Activated naive CD4-positive, alpha-beta T cell treated with anti-CD3 and anti-CD28 coated beads for 36 hours (primary cell): ENCODE results near the gene PRDM15. TPM values are rescaled to one million over a fixed set of nuclear protein-coding genes. Genes with fewer than 3 reads are reported as not detected.

Experiments used
- CTCF ChIA-PET: fragments of 350-600 bp; sonication (Branson Sonifier 250); formaldehyde crosslinking; loops from one replicate; lab custom pipeline; 2021; ENCODE audit warnings: antibody characterized with exemption; lab: Charles Lee
- DNase-seq: peaks from one replicate; pipeline ENCODE4 v3.0.0-alpha.2; 2020
- H3K27ac Mint-ChIP-seq: one replicate; pipeline ENCODE4 v1.8.0; 2021; ENCODE audit warnings: mild to moderate bottlenecking, mixed read lengths
- H3K27me3 Mint-ChIP-seq: one replicate; pipeline ENCODE4 v1.8.0; 2021; ENCODE audit warnings: low read depth, mixed read lengths
- H3K36me3 Mint-ChIP-seq: one replicate; pipeline ENCODE4 v1.8.0; 2021; ENCODE audit warnings: low read depth, mixed read lengths
- H3K4me1 Mint-ChIP-seq: one replicate; pipeline ENCODE4 v1.8.0; 2021; ENCODE audit warnings: low read depth, mixed read lengths
- H3K4me3 Mint-ChIP-seq: one replicate; pipeline ENCODE4 v1.8.0; 2021; ENCODE audit warnings: mild to moderate bottlenecking, moderate library complexity, mixed read lengths
- H3K9me3 Mint-ChIP-seq: one replicate; pipeline ENCODE4 v1.8.0; 2021; ENCODE audit warnings: mixed read lengths
- intact Hi-C: fragments of 100-400 bp; cut with micrococcal nuclease; formaldehyde crosslinking; loops from one replicate; pipeline ENCODE4 v1.15.1; 2023
- total RNA-seq, 2 experiments: library from RNA; stranded (reverse); gene quantifications; one replicate each; pipeline ENCODE4 v1.2.3, GENCODE V29; 2021

Gene PRDM15
- total RNA-seq, 2 experiments from 2014 or later, result 9.6 to 9.8 TPM

GRCh38 chr21:41755258-41755933 lies 123.7 kb downstream of the PRDM15 start:
- intact Hi-C loops, result no loop called here
- Mint-ChIP-seq H3K4me1 (no peaks in the 10 kb centered on the region), H3K9me3 (no peaks in the 10 kb centered on the region), H3K27me3 (peaks cover 13% of the 10 kb centered on the region), H3K4me3 (no peak overlapping the region), H3K36me3 (no peaks in the 10 kb centered on the region), H3K27ac (no peak overlapping the region)
- CTCF ChIA-PET, result no interaction called here
- no peak for DNase-seq

- no peaks in the 10 kb centered on the region for H3K36me3 Mint-ChIP-seq
These were observed 124.7 kb downstream of the PRDM15 start for GRCh38 chr21:41754479-41754891.

GRCh38 chr21:41753006-41753898 lies 125.9 kb downstream of the PRDM15 start:
- Mint-ChIP-seq H3K36me3 (no peaks in the 10 kb centered on the region), H3K27ac (no peak overlapping the region), H3K4me3 (no peak overlapping the region), H3K27me3 (no peaks in the 10 kb centered on the region), H3K9me3 (no peaks in the 10 kb centered on the region), H3K4me1 (no peaks in the 10 kb centered on the region)
- intact Hi-C loops, result no loop called here
- CTCF ChIA-PET, result no interaction called here
- DNase-seq, result no peak

More at GRCh38 chr21:41754479-41754891, 124.7 kb downstream of the PRDM15 start:
- H3K27ac Mint-ChIP-seq, result no peak overlapping the region
- intact Hi-C loops, result no loop called here
- CTCF ChIA-PET, result interaction anchor here (0.6 kb wide), 1 partner anchor 472 kb away, joined by 3 read pairs; no protein-coding TSS in a partner anchor
- DNase-seq, result no peak
- no peaks in the 10 kb centered on the region for H3K9me3 Mint-ChIP-seq
- no peaks in the 10 kb centered on the region for H3K4me1 Mint-ChIP-seq
- H3K27me3 Mint-ChIP-seq, result peaks cover 4% of the 10 kb centered on the region
- H3K4me3 Mint-ChIP-seq, result no peak overlapping the region

DNA sequence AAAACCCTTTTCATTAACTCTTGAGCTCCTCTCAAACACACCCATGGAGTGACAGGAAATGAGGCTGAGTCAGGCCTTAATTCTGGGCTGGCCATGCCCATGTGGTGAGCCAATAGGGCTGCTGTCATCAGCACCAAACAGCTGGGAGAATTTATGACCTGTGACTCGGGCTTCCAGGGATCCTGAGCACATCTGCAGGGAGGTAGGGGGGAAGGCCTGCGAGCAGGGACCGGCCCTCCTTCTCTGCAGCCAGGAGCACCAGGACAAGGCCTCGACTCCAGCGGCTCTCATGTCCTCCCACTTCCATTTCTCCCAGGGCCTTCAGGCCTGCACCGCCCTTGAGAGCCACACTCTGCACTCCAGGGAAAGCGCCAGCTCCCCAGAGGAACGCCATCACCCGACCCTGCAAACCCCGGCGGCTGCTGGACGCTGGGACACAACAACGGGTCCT lies 126.9 kb downstream of the PRDM15 start:
- Mint-ChIP-seq H3K27ac (no peak overlapping the region), H3K27me3 (no peaks in the 10 kb centered on the region), H3K4me1 (no peaks in the 10 kb centered on the region), H3K9me3 (no peaks in the 10 kb centered on the region), H3K36me3 (no peaks in the 10 kb centered on the region), H3K4me3 (no peak overlapping the region)
- CTCF ChIA-PET, result interaction anchor here (0.8 kb wide), 1 partner anchor 28 kb away, joined by 3 read pairs; no protein-coding TSS in a partner anchor
- no peak for DNase-seq
- intact Hi-C loops, result no loop called here

DNA sequence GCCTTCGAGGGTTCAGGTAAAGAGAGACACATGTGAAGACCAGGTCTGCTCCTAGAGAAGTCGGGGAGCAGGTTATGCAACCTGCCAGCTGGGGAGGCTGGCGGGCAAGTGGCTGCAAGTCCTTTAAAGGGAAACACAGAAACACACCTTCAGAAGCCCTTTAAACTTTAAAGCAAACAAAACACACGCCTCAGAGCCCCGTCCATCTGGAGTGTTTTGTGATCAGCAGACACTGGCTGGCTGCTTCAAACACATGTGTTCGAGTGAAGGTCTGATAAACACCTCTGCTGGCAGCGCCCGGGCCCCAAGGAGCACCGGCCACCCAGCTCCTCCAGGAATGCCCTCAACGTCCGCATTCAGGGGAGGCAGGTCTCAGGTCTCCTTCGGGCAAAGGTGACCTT lies 127.5 kb downstream of the PRDM15 start:
- CTCF ChIA-PET, result no interaction called here
- no peak for DNase-seq
- intact Hi-C loops, result no loop called here
- H3K9me3 Mint-ChIP-seq, result no peaks in the 10 kb centered on the region
- H3K36me3 Mint-ChIP-seq, result no peaks in the 10 kb centered on the region
- no peaks in the 10 kb centered on the region for H3K27me3 Mint-ChIP-seq
- H3K27ac Mint-ChIP-seq, result no peak overlapping the region
- no peaks in the 10 kb centered on the region for H3K4me1 Mint-ChIP-seq
- no peak overlapping the region for H3K4me3 Mint-ChIP-seq

GRCh38 chr21:41750532-41751151 lies 128.5 kb downstream of the PRDM15 start:
- Mint-ChIP-seq H3K9me3 (no peaks in the 10 kb centered on the region), H3K27me3 (no peaks in the 10 kb centered on the region), H3K27ac (no peak overlapping the region), H3K4me1 (no peaks in the 10 kb centered on the region), H3K4me3 (no peak overlapping the region), H3K36me3 (no peaks in the 10 kb centered on the region)
- intact Hi-C loops, result no loop called here
- no peak for DNase-seq
- CTCF ChIA-PET, result no interaction called here

- Mint-ChIP-seq H3K27me3 (no peaks in the 10 kb centered on the region), H3K4me1 (no peaks in the 10 kb centered on the region), H3K4me3 (no peak overlapping the region), H3K27ac (no peak overlapping the region), H3K9me3 (no peaks in the 10 kb centered on the region), H3K36me3 (no peaks in the 10 kb centered on the region)
- intact Hi-C loops, result no loop called here
- CTCF ChIA-PET, result no interaction called here
- no peak for DNase-seq
These were observed 129.1 kb downstream of the PRDM15 start for GRCh38 chr21:41750051-41750450.

GRCh38 chr21:41749286-41749685 lies 129.9 kb downstream of the PRDM15 start:
- Mint-ChIP-seq H3K27ac (no peak overlapping the region), H3K9me3 (no peaks in the 10 kb centered on the region), H3K4me3 (no peak overlapping the region), H3K4me1 (no peaks in the 10 kb centered on the region), H3K36me3 (no peaks in the 10 kb centered on the region), H3K27me3 (no peaks in the 10 kb centered on the region)
- CTCF ChIA-PET, result no interaction called here
- intact Hi-C loops, result no loop called here
- DNase-seq, result no peak

Other genes starting within 250 kb of the PRDM15 start
- under 1 TPM; 0.33 to 0.49 TPM for gene RIPK4, start 112.3 kb downstream of the PRDM15 start, total RNA-seq
- gene C2CD2, start 74.7 kb upstream of the PRDM15 start, total RNA-seq, result 1 to 10 TPM; 6.9 to 7.3 TPM
- gene ZBTB21, start 131.0 kb upstream of the PRDM15 start, total RNA-seq, result 10 to 100 TPM; 27.8 to 28.0 TPM
- not detected for gene UMODL1, start 192.0 kb upstream of the PRDM15 start, total RNA-seq